ENCODE measurements around the gene TMEM132A. TPM values are rescaled to one million over a fixed set of nuclear protein-coding genes. Genes with fewer than 3 reads are reported as not detected.

Gene TMEM132A
- total RNA-seq, 1 donor from 2014 or later = 597 TPM

- Histone ChIP-seq H3K36me3 (ENCODE audit: control insufficient read depth, insufficient read depth, low read length) (no peaks in the 10 kb centered on the region), H3K27me3 (ENCODE audit: control insufficient read depth, insufficient read depth, low read length) (peaks cover 24% of the 10 kb centered on the region), H3K4me3 (ENCODE audit: low read depth, low read length) (no peak overlapping the region)
- DNase-seq (ENCODE audit: low read depth) = no peak
- TF ChIP-seq, protein P1, sequence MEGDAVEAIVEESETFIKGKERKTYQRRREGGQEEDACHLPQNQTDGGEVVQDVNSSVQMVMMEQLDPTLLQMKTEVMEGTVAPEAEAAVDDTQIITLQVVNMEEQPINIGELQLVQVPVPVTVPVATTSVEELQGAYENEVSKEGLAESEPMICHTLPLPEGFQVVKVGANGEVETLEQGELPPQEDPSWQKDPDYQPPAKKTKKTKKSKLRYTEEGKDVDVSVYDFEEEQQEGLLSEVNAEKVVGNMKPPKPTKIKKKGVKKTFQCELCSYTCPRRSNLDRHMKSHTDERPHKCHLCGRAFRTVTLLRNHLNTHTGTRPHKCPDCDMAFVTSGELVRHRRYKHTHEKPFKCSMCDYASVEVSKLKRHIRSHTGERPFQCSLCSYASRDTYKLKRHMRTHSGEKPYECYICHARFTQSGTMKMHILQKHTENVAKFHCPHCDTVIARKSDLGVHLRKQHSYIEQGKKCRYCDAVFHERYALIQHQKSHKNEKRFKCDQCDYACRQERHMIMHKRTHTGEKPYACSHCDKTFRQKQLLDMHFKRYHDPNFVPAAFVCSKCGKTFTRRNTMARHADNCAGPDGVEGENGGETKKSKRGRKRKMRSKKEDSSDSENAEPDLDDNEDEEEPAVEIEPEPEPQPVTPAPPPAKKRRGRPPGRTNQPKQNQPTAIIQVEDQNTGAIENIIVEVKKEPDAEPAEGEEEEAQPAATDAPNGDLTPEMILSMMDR (IDR thresholded peaks at IDR 0.05; ENCODE audit: insufficient read depth, low read length, poor library complexity, severe bottlenecking) = no peak
Measured at GRCh38 chr11:60950024-60950423, 25.8 kb downstream of the TMEM132A start.

- Histone ChIP-seq H3K4me3 (ENCODE audit: low read depth, low read length) (no peak overlapping the region), H3K27me3 (ENCODE audit: control insufficient read depth, insufficient read depth, low read length) (peaks cover 24% of the 10 kb centered on the region), H3K36me3 (ENCODE audit: control insufficient read depth, insufficient read depth, low read length) (no peaks in the 10 kb centered on the region)
- no peak for DNase-seq (ENCODE audit: low read depth)
- TF ChIP-seq, protein P1 (IDR thresholded peaks at IDR 0.05; ENCODE audit: insufficient read depth, low read length, poor library complexity, severe bottlenecking) = no peak
Measured at GRCh38 chr11:60950933-60951605, 26.8 kb downstream of the TMEM132A start.

DNA sequence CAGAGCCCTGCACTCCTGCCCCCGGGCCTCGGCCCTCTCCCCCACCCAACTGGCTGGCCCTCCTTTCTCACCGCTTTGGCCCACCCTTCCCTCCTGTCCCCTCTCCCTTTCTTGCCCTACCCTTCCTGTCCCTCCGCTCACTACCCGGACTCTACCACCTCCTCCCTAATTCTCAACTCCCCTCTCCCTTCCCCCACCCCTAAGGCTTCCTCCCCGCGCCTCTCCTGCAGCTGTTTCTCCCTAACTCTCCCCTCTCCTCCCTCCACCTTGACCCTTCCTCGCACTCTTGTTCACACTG, 27.3 kb downstream of the TMEM132A start:
- Histone ChIP-seq H3K4me3 (ENCODE audit: low read depth, low read length) (no peak overlapping the region), H3K36me3 (ENCODE audit: control insufficient read depth, insufficient read depth, low read length) (no peaks in the 10 kb centered on the region), H3K27me3 (ENCODE audit: control insufficient read depth, insufficient read depth, low read length) (peaks cover 24% of the 10 kb centered on the region)
- DNase-seq (ENCODE audit: low read depth) = no peak
- TF ChIP-seq, protein P1 (IDR thresholded peaks at IDR 0.05; ENCODE audit: insufficient read depth, low read length, poor library complexity, severe bottlenecking) = no peak

DNA sequence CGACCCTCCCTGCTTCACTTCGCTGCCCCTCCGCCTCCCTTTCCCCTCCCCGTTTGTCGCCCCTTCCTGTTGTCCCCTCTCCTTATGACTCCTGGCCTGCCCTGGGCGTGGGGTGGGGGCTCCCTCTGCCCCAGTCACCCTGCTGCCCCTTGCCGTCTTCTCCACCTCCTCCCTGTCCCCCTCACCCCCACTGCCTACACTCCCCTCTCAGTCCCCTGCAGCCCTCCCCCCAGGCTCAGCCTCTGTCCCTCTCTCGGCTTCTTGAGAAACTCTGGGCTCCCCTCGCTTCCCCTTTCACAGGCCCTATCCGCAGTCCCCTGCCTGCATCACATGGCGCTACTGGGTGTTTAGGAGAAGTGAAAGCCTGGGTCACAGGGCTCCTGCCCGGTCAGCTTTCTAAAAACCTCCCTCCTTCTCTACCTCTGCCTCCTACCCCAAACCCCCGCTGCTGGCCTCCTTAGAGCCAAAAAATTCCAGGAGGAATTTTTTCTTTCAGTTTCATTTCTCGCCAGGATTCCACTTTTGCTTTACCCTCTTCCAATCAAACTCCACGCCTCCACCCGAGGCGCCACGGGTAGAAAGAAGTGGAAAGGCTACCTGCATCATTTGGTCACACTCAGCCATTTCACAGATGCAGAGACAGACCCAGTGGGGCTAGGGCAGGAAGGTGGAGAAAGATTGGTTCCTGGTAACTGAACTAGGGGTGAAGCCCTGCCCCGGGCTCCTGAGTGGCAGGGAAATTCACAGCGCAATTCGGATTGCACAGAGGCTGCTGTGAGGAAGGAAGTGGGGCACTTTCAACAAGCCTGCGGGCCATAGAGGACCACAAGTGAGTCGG, 27.9 kb downstream of the TMEM132A start, which contains the start of gene SLC15A3:
Gene SLC15A3, minus strand, starts transcription at position 273 of the 838 bp plus-strand sequence. CDS start 625 bp downstream, outside the sequence.
- no peaks in the 10 kb centered on the region for H3K36me3 ChIP-seq (ENCODE audit: control insufficient read depth, insufficient read depth, low read length)
- TF ChIP-seq, protein P1 (IDR thresholded peaks at IDR 0.05; ENCODE audit: insufficient read depth, low read length, poor library complexity, severe bottlenecking) = no peak
- peak within 1 kb of the TSS; percentile 8 for H3K4me3 ChIP-seq (ENCODE audit: low read depth, low read length)
- H3K27me3 ChIP-seq (ENCODE audit: control insufficient read depth, insufficient read depth, low read length) = peaks cover 24% of the 10 kb centered on the region
- DNase-seq (ENCODE audit: low read depth) = no peak

GRCh38 chr11:60952742-60953170, 28.5 kb downstream of the TMEM132A start:
- DNase-seq (ENCODE audit: low read depth) = no peak
- TF ChIP-seq, protein P1 (IDR thresholded peaks at IDR 0.05; ENCODE audit: insufficient read depth, low read length, poor library complexity, severe bottlenecking) = no peak
- Histone ChIP-seq H3K27me3 (ENCODE audit: control insufficient read depth, insufficient read depth, low read length) (peaks cover 24% of the 10 kb centered on the region), H3K36me3 (ENCODE audit: control insufficient read depth, insufficient read depth, low read length) (no peaks in the 10 kb centered on the region), H3K4me3 (ENCODE audit: low read depth, low read length) (no peak overlapping the region)

All from kidney epithelial cell (primary cell).